ENCODE results near the gene CYP8B1.

DNA sequence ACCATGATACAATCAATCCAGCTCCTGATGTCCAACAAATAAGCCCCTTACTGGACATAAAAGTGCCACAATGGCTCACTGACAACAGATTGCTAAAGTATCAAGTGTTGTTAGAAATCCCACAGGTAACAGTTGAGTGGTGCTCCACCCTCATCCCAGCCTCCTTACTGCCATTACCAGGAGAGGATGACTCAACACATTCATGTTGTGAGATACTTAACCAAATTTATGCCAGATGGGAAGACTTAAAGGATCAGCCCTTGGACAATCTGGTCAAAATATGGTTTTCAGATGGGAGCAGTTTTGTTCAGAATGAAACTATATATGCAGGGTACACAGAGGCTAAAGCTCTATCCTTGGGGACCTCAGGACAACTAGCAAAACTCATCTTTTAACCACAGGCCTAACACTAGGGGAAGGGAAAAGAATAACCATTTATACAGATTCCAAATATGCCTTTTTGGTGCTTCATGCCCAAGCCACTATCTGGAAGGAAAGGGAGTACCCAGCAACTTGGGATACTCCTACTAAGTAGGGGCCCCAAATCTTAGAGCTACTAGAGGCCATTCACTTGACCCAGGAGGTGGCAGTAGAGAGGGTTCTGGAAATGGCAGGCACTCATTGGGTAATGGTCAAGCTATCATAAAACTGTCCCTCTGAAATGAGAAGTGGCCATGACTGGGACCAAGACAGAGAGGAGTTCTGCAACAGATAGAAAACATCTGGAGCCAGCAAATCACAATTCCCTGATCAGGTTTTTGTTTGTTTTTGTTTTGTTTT lies 23.4 kb upstream of the CYP8B1 start:
- TF ChIP-seq CTCF (IDR thresholded peaks at IDR 0.05), result no peak
- no peak for TF ChIP-seq POLR2A (IDR thresholded peaks at IDR 0.05)
